HG02981 (cell line): ENCODE results near the gene CROCC2.

Source experiments
- ATAC-seq: cut with Tn5 transposase; IDR thresholded peaks from one replicate; pipeline ENCODE4 v1.9.1; 2021; ENCODE audit warnings: mild to moderate bottlenecking, moderate library complexity; ENCODE audit not compliant: unreplicated experiment

CROCC2 gene

DNA sequence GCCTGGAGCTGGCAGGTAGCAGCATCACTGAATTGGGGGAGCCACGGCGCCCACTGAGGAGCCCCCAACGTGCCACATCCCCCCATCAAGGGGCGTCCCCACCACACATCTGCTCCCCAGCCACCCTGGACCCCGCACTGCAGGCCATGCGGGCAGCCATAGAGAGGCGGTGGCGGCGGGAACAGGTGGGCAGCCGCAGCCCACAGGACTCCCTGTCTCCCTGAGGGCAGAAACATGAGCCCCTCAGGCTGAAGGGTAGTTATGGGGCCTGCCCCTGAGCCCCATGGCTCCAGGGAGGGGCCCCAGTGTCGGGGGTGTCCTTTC is 26.6 kb downstream of the CROCC2 start:
- no peak for ATAC-seq

DNA sequence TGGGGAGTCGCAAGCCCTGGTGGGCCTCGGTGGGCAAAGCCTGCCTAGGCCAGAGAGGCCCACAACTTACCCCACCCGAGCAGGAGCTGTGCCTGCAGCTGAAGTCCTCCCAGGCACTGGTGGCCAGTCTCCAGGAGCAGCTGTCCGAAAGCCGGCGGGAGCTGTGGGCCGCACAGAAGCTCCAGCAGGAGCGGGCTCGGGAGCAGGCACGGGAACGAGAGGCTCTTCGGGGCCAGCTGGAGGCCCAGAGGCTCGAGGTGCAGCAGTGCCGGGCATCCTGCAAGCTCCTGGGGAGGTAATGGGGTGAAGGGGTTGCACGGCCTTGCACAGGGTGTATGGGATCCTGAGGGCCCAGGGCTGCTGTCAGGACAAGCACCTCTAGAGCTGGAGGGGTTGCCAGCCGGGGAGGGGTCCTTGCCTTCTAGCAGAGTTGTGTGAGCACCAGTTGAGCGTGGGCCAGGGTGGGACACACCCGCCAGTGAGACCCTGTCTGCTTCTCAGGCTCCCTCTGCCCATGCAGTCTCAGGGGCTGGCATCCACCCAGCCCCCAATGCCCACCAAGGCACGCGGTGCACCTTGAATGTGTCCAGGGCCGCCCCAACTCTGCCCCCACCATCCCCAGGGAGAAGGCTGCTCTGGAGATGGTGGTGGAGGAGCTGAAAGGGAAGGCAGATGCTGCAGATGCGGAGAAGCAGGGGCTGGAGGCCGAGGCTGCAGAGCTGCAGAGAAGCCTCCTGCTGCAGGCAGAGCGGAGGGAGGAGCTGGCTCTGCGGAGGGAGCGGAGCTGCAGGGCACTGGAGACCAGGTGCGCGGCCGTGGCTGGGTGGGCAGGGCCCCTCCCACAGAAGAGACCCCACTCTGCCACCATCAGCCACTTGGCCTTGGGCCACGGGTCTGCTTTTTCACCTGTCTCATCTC is 27.2 kb downstream of the CROCC2 start:
- no peak for ATAC-seq

DNA sequence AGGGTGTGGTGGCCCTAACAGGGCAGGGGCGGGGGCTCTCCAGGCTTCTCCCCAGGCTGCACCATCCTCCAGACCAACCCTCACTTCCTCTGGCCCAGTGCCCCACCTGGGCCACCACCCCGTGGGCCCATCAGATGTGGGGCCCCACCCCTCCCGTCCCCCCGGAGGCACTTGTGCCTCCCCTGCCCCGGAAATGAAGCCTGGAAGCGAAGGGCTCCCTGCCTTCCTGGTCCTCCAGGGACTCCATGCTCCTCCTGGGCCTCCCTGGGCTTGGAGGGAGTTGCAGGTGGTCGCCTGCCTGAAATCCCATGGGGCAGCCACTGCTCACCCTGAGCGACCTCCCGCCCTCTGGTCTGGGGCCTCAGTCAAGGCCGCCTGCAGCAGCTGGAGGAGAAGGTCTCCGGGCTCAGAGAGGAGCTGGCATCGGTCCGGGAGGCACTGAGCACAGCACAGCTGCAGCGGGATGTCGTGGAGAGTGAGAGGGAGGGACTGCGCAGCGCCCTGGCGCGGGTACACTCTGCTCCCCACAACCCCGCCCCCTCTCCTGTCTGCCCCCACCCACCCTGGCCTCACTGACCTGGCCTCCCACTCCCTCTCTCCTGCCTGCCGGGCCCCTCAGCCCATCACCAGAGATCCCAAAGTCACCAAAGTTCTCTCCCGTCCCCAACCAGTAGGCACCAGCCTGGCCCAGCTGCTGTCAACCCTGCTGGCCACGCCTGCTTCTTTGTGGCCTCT is 28.0 kb downstream of the CROCC2 start:
- no peak for ATAC-seq

DNA sequence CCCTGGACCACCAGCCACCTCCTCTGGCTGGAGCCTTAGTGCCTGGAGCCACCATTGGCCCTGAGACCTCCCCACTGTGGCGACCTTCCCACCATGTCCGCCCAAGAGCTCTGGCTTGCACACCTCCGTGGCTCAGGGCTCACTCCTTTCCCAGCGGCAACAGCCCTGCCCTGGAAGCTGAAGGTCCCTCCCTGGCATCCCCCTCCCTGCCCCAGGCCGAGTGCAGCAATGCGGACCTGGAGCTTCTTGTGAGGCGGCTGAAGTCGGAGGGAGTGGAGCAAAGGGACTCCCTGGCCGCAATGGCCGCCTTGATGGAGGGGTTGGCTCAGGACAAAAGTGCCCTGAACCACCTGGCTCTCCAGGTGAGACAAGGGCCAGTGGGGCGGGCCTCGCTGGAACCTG is 28.6 kb downstream of the CROCC2 start:
- no peak for ATAC-seq

DNA sequence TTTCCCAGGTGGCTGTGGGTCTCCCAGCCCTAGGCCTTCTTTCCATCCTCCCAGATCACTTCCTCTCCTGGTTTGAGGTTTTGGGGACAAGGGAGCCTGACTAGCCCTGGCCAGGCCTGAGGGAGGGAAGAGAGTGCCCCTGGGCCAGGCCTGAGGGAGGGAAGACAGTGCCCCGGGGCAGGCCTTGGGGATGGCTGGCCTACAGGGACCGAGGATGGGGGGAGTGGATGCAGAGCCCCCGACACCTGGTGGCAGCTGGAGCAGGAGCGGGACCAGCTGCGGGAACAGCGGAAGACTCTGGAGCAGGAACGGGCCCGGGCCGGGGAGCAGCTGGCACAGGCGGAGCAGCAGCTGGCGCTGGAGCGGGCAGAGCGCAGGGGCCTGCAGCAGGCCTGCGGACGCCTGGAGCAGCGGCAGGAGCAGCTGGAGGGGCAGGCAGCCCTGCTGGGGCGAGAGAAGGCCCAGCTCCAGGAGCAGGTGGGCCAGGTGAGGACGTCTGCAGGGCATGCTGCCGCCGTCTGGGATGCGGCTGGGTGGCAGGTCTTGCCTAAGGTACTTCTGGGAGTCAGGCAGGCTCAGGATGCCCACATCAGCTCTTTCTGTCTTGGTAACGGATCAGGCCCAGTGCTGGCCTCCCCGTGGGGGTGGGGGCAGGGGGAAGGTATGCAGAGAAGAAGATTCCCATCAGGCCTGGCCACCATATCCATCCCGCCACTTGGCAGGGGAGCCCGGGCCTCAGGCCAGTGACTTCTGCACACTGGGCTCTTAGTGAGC is 29.2 kb downstream of the CROCC2 start:
- no peak for ATAC-seq

DNA sequence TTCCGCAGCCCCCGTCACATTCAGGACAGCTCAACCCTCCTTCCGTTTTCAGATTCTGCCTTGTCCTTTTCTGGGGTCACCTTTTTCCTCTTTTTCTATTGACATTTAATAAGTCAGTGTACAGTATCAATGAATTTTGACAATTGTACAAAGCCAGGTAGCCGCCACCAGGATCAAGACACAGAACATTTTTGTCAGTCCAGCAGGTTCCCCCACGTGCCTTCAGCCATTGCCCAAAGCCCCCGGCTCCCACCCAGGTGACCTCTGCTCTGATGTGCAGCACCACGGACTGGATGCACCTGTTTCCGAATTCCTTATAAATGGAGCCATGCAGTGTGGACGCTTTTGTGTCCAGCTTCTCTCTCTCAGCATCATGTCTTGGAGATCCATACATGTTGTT is 30.0 kb downstream of the CROCC2 start:
- no peak for ATAC-seq

DNA sequence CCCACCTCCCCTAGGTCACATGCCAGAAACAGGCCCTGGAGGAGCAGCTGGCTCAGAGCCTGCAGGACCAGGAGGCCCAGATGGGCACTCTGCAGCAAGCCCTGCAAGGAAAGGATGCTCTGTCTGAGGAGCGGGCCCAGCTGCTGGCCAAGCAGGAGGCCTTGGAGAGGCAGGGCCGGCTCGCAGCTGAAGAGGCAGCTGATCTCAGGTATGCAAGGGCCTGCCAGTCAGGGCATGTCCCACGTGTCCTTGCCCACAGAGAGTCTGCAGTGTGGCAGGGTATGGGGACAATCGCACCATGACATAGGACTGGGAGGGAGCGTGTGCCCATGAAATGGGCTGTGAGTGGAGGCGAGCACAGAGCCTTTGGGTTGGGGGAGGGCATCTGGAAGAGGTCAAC is 39.9 kb downstream of the CROCC2 start:
- ATAC-seq = no peak

DNA sequence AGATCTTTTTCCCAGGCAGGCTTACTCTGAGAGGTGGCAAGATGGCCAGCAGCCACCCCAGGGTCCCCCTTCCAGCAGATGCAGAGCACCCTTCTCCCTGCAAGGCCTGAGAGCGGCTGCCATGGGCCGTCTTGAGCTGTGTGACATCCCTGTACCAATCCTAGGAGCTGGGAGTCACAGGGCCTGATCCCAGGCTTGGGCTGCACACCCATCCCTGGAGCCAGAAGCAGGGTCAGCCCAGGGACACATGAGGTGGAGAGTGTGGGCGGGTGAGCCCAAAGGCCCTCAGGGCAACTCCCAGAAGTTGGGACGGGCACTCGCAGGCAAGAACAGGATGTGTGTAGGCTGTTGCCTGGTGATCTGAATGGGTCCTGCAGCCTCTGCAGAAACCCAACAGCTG is 40.5 kb downstream of the CROCC2 start:
- ATAC-seq = no peak

DNA sequence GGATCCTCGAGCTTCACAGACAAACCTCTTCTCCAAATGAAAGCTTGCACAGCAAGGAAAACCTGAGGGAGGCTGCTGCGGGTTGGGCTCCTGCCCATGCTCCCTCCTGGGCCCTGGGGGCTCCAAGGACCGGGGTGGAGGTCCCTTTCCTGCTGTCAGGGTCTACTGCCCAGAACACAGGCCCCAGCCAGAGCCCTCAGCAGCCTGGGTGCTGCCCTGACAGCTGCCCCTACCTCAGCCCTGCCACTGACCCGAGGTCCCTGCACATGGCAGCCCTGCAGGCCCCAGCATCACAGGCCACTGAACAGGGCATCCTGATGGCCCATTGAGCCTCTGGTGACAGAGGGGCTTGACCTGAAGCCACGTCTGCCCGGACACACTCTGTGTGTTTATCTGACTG is 41.0 kb downstream of the CROCC2 start:
- no peak for ATAC-seq

DNA sequence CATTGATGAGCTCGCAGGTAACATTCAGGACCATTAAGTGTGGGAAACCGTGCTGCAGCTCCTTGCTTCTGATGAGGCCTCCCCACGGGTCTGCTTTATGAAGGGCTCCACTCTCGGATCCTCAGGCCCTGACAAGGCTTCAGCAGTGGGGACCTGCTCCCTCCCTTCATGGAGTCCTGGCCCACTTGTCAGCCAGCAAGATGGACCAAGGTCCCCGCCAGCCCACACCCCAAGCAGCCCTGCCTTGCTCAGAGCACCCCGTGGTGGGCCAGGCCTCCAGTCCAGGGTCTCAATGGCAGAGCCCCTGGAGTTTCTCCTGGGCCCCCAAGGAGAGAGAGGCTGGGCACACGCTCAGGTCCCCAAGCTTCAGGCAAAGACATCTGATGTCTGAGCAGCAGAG is 41.5 kb downstream of the CROCC2 start:
- no peak for ATAC-seq

DNA sequence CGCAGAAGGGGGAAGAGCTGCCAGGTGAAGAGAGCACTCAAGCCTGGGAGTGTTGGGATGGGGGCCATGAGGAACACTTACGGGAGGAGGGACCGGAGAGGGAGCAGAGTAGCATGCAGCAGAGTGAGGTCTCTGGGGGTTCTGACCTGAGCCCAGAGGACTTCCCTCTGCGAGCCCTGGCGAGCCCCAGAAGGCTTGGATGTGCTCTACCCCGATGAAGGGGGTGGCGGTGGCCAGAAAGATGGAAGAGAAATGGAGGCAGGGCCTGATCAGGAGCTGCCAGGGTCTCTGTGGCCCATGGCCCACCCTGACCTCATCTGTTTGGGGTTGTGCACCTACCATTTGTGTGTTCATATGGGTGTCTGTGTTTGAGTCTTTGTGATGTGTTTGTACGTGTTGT is 42.0 kb downstream of the CROCC2 start:
- no peak for ATAC-seq

DNA sequence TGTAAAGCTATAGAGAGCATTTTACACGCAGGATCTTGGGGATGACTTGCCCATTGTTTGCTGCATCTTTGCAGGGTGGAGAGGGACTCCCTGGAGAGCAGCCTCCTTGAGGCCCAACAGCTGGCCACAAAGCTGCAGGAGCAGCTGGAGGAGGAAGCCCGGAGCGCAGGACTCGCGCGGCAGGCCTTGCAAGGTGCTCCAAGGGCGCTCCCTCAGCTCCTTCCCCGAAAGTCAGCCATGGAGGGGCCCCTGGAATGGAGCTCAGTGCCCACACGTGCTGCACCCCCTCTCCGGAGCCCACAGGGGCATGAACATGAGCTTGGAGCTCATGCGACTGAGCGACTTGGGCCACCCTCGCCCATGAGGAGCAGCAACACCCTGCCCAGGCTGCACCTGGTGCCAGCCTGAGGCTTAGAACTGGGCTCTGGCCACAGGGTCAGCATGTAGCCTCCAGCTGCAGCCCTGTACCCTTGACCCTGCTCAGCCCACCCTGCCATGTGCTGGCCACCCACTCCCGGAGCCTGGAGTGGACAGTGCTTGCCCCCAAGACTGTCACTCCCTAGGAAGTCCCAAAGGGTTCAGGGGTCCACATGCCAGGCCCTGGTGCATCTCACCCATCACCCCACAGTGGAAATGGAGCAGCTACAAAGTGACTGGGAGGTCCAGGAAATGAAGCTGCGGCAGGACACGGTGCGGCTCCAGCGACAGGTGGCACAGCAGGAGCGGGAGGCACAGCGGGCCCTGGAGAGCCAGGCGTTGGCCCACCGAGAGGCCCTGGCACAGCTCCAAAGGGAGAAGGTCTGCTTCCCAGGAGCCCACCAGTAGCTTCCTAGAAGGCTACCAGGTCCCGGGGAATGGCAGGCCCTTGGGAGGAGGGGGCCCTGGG is 43.0 kb downstream of the CROCC2 start:
- no peak for ATAC-seq

DNA sequence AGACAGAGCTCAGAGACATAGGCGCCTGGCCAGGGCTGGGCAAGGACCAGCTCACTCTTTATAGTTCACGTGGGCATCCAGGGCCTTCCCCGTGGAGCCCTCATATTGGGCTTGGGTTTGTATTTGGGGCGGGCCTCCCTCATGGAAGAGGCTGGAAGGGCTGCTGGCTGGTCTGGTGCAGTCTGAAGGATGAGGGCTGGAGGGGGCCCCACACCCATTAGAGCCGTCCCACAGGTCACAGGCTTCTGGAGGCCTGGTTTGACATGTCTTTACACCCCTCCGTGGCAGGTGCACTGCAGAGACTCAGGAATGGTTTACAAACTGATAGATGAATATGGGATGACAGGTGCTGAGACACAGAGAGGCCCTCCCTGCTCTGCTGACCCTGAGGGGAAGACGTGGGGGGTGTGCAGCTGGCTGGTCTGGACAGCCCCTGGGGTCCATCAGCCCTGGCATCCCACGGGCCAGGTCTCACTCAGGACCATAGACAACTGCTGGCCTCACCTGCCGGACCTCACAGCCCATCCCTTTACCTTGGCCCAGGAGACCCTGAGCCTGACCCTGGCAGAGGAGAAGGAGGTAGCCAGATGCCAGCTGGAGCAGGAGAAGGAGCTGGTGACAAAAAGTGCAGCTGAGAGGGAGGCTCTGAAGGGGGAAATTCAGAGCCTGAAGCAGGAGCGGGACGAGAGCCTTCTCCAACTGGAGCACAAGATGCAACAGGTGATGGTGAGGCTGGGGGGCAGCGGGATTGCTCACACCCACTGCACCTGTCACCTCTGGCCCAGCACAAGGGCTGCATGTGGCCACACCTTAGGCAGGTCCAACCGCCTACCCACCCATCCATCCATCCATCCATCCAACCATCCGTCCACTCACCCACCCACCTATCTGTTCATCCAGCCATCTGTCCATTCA is 43.9 kb downstream of the CROCC2 start:
- ATAC-seq = no peak

DNA sequence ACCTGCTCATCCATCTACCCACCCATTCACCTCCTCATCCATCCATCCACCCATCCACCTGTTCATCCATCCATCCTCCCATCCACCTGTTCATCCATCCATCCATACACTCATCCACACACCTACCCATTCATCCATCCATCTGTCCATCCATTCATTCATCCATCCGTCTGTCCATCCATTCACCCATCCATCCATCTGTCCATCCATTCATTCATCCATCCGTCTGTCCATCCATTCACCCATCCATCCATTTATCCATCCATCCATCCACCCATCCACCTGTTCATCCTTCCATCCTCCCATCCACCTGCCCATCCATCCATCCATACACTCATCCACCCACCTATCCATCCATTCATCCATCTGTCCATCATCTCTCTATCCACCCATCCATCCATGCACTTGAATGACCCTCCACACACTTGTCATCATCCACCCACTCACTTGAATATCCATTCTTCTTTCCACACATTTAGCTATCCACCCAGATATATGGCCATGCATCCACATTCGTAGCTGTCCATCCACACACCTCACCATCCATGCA is 45.0 kb downstream of the CROCC2 start:
- no peak for ATAC-seq

DNA sequence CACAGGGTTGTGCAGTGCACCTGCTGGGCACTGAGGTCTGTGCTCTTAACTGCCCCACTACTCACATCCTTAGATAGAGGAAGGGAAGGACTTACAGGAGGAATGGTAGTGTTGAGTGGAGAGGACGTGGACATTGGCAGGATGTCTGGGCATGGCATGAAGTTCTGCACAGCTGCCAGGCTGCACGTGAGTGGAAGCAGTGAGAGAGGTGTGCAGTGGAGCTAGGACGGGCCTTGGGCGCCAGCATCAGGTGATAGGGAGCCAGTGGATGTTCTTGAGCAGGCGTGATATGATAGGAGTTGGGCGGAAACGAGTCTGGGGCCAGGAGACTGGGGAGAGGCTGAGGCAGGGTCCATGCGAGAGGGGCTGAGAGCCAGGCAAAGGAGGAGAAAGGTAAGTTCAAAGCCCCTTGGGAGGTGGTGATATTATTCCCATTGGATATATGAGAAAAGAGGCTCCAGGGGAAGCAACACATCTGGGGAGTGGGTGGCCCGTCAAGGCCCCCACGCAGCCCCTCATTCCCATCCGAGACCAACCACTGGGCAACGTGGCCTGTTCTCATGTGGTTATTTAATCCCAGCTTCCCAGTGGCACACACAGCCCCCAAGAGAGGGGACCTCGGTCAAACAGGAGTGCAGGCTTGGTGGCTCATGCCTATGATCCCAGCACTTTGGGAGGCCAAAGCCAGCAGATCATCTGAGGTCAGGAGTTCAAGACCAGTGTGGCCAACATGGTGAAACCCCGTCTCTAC is 46.5 kb downstream of the CROCC2 start:
- ATAC-seq = no peak

DNA sequence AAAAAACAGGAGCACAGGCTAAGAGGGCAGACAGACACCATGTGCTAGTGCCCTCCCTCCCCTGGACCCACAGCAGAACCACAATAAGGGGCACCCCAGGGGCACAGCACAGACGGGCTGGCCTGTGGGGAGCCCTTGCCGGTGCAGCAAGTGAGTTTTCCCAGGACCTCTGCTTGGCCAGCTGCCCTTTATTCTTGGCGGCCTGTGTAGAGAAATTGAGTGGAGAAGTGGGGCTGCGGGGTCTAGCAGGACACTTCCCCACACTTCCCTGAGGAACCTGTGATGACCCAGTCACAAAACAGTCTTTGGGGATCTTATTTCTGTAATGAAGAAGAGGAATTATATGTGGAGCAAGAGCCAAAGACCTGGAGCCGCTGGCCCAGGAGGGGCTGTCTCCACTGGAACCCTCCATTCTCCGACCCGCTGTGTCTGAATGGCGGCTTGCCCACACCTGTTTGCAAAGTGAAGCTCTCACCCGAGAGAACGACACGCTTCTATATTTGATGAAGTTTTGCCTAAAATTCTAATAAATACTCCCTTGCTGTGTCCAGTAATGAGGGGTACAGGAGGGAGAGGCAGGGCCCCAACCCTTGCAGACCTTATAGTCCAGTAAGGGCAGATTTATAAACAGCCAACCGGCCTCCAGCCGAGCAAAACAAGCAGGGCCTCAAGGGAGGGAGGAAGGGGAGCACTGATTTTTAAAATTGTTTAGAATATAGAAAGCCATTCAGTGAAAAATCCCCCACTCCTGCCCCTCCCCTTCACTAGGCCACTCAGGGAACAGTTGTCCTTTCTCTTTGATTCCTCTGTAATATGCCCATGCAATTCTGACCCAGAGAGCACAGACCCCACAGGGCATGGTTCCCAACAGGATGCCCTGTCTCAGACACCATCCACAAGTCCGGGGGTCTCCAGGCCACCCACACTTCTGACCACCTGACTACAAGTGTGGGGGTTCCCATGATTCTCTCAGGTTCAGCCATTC is 47.6 kb downstream of the CROCC2 start:
- ATAC-seq = no peak
